Sigmoid colon (tissue), 7 donors: Measurements from ENCODE around the gene ZNF473. TPM values are rescaled to one million over a fixed set of nuclear protein-coding genes. Genes with fewer than 3 reads are reported as not detected.
A peak's percentile ranks its signal among the peaks of the same experiment; 100 is the strongest.

Experiments used
- DNase-seq: peaks from one replicate; pipeline ENCODE4 v3.0.0-alpha.2; 2019
- H3K27ac ChIP-seq, 4 donors: fragments of 200-600 bp; sonication (generic); one replicate each; pipeline ENCODE4 v1.5.1; 2016 to 2019; ENCODE audit warnings: mild to moderate bottlenecking in 1 of 4
- H3K27me3 ChIP-seq, 3 donors: fragments of 200-600 bp; sonication (generic); one replicate each; pipeline ENCODE4 v1.5.1; 2019; ENCODE audit warnings: mild to moderate bottlenecking in 1 of 3
- H3K36me3 ChIP-seq, 4 donors: fragments of 200-600 bp; sonication (generic); one replicate each; pipeline ENCODE4 v1.5.1; 2016 to 2019
- H3K4me1 ChIP-seq, 4 donors: fragments of 200-600 bp; sonication (generic); one replicate each; pipeline ENCODE4 v1.5.1; 2017 to 2019
- H3K4me3 ChIP-seq, 4 donors: fragments of 200-600 bp; sonication (generic); one replicate each; pipeline ENCODE4 v1.5.1; 2017 to 2019; ENCODE audit warnings: mild to moderate bottlenecking in 2 of 4, moderate library complexity in 1 of 4
- H3K9me3 ChIP-seq, 4 donors: fragments of 200-600 bp in 3 of 4; sonication (generic) in 3 of 4; one replicate each; pipeline versions ENCODE4 v1.5.1 to v1.6.1; 2013 to 2019
- EP300 ChIP-seq, 4 donors: sonication (generic); formaldehyde crosslinking; IDR thresholded peaks; one replicate each; pipeline ENCODE4 v1.6.1; 2017; ENCODE audit warnings: antibody characterized with exemption in 4 of 4
- POLR2A ChIP-seq, 2 donors: fragments of 450-650 bp; IDR thresholded peaks; one replicate each; pipeline ENCODE4 v1.6.1; 2016; ENCODE audit warnings: antibody characterized with exemption in 2 of 2, mild to moderate bottlenecking in 2 of 2, moderate library complexity in 2 of 2
- POLR2AphosphoS5 ChIP-seq, 4 donors: sonication (generic); formaldehyde crosslinking; IDR thresholded peaks; one replicate each; pipeline ENCODE4 v1.6.1; 2017; ENCODE audit warnings: antibody characterized with exemption in 4 of 4
- WGBS, 2 donors: extraction: QIAGEN DNeasy Blood & Tissue Kit; methylation state at CpG; one replicate each; pipeline ENCODE4 v1.1.7; 2013; 5-methylcytosine and 5-hydroxymethylcytosine counted together
- intact Hi-C: fragments of 100-400 bp; cut with DNase I; formaldehyde crosslinking; loops from one replicate; pipeline ENCODE4 v1.15.1; 2023
- polyA plus RNA-seq, 3 donors: library from polyadenylated mRNA; stranded (reverse); fragments of 200-250 nt; gene quantifications; one replicate each; pipeline ENCODE4 v1.2.3, GENCODE V29; 2013
- total RNA-seq, 4 donors: library from RNA; depleted of rRNA; stranded (reverse); fragments of >200 nt; gene quantifications; one replicate each; pipeline ENCODE4 v1.1.0, GENCODE V29; 2016
- TF ChIP-seq, protein P1 (sequence below), 4 experiments: fragments of 450-650 bp in 3 of 4; fragments of 200-600 bp in 1 of 4; IDR thresholded peaks; one replicate each; pipeline ENCODE4 v1.5.1; 2016 to 2019; ENCODE audit warnings: antibody characterized with exemption in 4 of 4, mild to moderate bottlenecking in 3 of 4, moderate library complexity in 2 of 4
- donor health status: healthy with polysubstance abuse.
- donor health status: Bipolar disorder and iron deficiency.
- donor health status: healthy.

ZNF473 gene
- total and polyA plus RNA-seq, 7 donors = 0.92 to 13.2 (median 5.8) TPM

DNA sequence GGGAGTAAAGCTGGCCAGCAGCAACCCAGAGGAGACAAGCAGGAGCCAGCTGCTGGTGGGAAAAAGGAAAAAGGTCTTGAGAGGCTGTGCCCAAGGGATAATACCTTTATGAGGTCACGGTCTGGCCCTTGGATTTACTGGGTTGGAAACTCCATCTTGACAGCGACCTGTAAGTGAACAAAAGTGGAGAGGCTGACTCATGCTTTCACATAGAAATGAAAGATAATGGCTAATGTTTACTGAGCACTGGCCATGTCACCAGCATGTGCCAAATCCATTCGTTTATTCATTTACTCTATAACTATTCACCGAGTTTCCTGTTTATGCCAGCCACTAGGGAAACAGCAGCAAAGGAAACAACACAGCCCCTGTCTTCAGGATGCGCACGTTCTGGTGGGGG, 5.3 kb upstream of the ZNF473 start:
- Histone ChIP-seq H3K27ac (no peak overlapping the region), H3K27me3 (no peaks in the 10 kb centered on the region), H3K4me3 (no peak overlapping the region), H3K9me3 (no peaks in the 10 kb centered on the region), H3K36me3 (peaks cover 4 to 48% (median 26%) of the 10 kb centered on the region in 4 donors), H3K4me1 (peaks cover 0 to 16% (median 15%) of the 10 kb centered on the region in 4 donors)
- intact Hi-C loops = loop anchor here (10.0 kb wide), 1 partner anchor 566 kb away; the partner anchor contains the start of genes ALDH16A1 and PIH1D1
- TF ChIP-seq POLR2AphosphoS5 (IDR thresholded peaks at IDR 0.05) = no peak
- TF ChIP-seq, protein P1, sequence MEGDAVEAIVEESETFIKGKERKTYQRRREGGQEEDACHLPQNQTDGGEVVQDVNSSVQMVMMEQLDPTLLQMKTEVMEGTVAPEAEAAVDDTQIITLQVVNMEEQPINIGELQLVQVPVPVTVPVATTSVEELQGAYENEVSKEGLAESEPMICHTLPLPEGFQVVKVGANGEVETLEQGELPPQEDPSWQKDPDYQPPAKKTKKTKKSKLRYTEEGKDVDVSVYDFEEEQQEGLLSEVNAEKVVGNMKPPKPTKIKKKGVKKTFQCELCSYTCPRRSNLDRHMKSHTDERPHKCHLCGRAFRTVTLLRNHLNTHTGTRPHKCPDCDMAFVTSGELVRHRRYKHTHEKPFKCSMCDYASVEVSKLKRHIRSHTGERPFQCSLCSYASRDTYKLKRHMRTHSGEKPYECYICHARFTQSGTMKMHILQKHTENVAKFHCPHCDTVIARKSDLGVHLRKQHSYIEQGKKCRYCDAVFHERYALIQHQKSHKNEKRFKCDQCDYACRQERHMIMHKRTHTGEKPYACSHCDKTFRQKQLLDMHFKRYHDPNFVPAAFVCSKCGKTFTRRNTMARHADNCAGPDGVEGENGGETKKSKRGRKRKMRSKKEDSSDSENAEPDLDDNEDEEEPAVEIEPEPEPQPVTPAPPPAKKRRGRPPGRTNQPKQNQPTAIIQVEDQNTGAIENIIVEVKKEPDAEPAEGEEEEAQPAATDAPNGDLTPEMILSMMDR (IDR thresholded peaks at IDR 0.05) = no peak
- no peak for TF ChIP-seq POLR2A (IDR thresholded peaks at IDR 0.05)
- TF ChIP-seq EP300 (IDR thresholded peaks at IDR 0.05) = no peak
- WGBS, 2 donors = 75 to 82% methylated on average over 6 of the region's 6 CpGs
- no peak for DNase-seq

DNA sequence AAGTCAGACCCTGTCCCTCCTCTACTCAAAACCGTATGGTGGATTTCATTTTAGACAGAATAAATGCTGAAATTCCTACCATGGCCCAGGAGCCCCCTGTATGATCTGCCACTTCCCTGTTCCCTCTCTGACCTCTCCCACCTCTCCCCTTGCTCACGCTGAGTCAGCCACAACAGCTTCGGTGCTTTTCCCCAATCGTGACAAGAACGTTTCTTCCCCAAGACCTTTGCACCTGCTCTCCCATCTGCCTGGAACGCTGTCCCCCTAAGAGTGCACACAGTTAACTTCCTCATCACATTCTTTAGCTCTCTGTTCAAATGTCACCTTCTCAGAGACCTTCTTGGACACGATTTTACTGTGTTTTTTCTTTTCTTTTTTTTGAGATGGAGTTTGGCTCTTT, 3.0 kb upstream of the ZNF473 start:
- no peaks in the 10 kb centered on the region for H3K27me3 ChIP-seq
- H3K9me3 ChIP-seq = no peaks in the 10 kb centered on the region
- peaks cover 0 to 27% (median 11%) of the 10 kb centered on the region in 4 donors for H3K36me3 ChIP-seq
- TF ChIP-seq POLR2A (IDR thresholded peaks at IDR 0.05) = no peak
- TF ChIP-seq, protein P1 (IDR thresholded peaks at IDR 0.05) = no peak
- TF ChIP-seq POLR2AphosphoS5 (IDR thresholded peaks at IDR 0.05) = no peak
- no peak for TF ChIP-seq EP300 (IDR thresholded peaks at IDR 0.05)
- H3K27ac ChIP-seq = no peak overlapping the region
- 28 to 65% methylated on average over 7 of the region's 7 CpGs for whole genome bisulfite sequencing, 2 donors
- intact Hi-C loops = loop anchor here (10.0 kb wide), 1 partner anchor 568 kb away; the partner anchor contains the start of genes ALDH16A1 and PIH1D1
- no peak for DNase-seq
- H3K4me1 ChIP-seq = peaks cover 0 to 31% (median 28%) of the 10 kb centered on the region in 4 donors
- no peak overlapping the region for H3K4me3 ChIP-seq

DNA sequence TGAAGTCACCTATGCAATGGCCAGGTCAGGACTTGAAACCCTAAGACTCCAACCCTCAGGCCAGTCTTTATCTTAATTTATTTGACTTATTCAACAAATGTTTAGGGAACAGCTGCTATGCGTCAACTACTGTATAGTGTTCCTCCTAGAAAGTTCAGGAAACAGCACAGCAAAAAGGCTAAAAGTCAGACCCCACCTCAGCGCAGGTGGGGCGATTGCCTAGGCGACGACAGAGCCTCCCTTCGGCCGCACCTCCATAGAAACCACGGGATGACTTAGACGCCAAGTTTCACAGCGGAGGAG, 1.1 kb upstream of the ZNF473 start:
- Histone ChIP-seq H3K4me3 (peak overlapping the region; percentile 83 to 95 (median 90)), H3K27ac (peak overlapping the region; percentile 92 to 94 (median 92)), H3K36me3 (peaks cover 0 to 11% (median 6%) of the 10 kb centered on the region in 4 donors), H3K9me3 (no peaks in the 10 kb centered on the region), H3K4me1 (peaks cover 0 to 31% (median 28%) of the 10 kb centered on the region in 4 donors), H3K27me3 (no peaks in the 10 kb centered on the region)
- no peak for DNase-seq
- TF ChIP-seq, protein P1 (IDR thresholded peaks at IDR 0.05) = no peak
- WGBS, 2 donors = 0 to 1% methylated on average over 10 of the region's 10 CpGs
- intact Hi-C loops = loop anchor here (10.0 kb wide), 1 partner anchor 570 kb away; the partner anchor contains the start of genes ALDH16A1 and PIH1D1

DNA sequence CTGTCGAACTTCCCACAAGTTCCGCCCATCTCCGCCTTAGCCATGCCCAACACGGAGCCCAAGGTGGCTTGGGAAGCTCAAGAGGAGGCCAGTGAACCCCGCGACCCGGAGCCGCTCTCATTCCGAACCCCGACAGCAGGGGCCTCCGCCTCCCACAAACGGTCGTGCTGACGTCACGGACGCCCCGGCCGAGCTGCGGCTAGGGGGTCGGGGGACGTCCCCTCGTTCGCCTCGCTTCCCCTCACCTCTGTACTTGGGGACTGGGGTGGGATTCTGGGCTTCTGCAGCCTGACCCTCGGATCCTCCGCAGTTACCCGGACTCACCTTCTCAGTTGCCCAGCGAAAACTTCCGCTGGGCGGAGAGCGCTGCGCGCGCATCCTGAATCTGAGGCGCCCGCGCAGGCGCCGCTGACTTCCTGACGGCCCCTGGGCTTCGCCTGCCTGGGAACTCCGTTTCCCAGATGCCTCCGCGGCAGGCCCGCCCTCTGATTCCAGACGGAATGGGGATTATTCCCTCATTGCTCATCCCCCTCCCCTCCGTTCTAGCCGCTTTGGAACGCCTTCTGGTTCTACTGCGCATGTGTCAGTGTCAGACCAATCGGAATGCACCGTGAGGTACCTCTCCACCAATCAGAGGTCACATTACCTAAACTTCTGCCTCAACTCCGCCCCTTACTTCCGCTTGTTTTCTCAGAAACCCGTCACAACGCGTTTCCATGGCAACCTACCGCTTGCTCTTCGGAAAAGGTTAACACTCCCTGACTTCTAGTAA, 597 bp upstream of the ZNF473 start, which contains the start of gene VRK3:
Gene VRK3, minus strand, starts transcription at position 351 of the 772 bp plus-strand sequence. CDS start 9,210 bp downstream, outside the sequence.
- peak; percentile 100 for DNase-seq
- H3K27ac ChIP-seq = peak within 1 kb of the TSS; percentile 92 to 94 (median 92)
- WGBS, 2 donors = 0 to 1% methylated on average over 59 of the region's 59 CpGs
- TF ChIP-seq POLR2A (IDR thresholded peaks at IDR 0.05) (peak; percentile 69 to 74), POLR2AphosphoS5 (IDR thresholded peaks at IDR 0.05) (peak; percentile 70 to 90 (median 80)), EP300 (IDR thresholded peaks at IDR 0.05) (peak in 1 of 4 donors; percentile 38)
- TF ChIP-seq, protein P1 (IDR thresholded peaks at IDR 0.05) = peak in 1 of 4 experiments; percentile 21
- H3K27me3 ChIP-seq = no peaks in the 10 kb centered on the region
- no peaks in the 10 kb centered on the region for H3K9me3 ChIP-seq
- peaks cover 0 to 31% (median 28%) of the 10 kb centered on the region in 4 donors for H3K4me1 ChIP-seq
- intact Hi-C loops = loop anchor here (10.0 kb wide), 1 partner anchor 570 kb away; the partner anchor contains the start of genes ALDH16A1 and PIH1D1
- H3K4me3 ChIP-seq = peak within 1 kb of the TSS; percentile 83 to 95 (median 90)
- H3K36me3 ChIP-seq = peaks cover 0 to 6% (median 3%) of the 10 kb centered on the region in 4 donors
